Activated gamma-delta T cell (primary cell): Measurements from ENCODE around the gene ASMT.
A peak's percentile ranks its signal among the peaks of the same experiment; 100 is the strongest.
"Not testable (repeated sequence)": the region's sequence is repeated elsewhere in the genome, so short reads cannot be mapped to it uniquely, and the experiment has no call there.

Experiments
- DNase-seq: peaks from one replicate; lab custom pipeline; 2025; lab: John Stamatoyannopoulos, UW

The ASMT gene

DNA sequence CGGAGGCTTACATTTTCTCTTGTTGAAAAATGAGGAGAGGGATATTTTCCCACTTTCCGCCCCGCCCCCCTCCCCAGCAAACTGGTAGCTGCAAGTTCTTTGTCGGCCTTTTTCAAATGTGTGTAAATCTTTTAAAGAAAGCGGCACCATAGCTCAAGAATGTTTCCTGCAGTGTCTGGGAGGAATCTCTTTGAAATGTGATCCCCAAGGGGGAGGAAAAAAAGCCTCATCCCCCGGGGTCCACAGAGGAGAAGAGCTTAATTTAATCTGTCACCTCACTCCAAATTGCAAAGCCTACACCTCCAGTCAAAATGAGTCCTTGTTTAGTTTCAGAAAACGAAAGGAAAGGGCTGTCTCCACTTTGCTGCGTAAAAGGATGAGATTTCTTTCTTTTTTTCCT is 34.8 kb downstream of the ASMT start:
- no peak for DNase-seq

DNA sequence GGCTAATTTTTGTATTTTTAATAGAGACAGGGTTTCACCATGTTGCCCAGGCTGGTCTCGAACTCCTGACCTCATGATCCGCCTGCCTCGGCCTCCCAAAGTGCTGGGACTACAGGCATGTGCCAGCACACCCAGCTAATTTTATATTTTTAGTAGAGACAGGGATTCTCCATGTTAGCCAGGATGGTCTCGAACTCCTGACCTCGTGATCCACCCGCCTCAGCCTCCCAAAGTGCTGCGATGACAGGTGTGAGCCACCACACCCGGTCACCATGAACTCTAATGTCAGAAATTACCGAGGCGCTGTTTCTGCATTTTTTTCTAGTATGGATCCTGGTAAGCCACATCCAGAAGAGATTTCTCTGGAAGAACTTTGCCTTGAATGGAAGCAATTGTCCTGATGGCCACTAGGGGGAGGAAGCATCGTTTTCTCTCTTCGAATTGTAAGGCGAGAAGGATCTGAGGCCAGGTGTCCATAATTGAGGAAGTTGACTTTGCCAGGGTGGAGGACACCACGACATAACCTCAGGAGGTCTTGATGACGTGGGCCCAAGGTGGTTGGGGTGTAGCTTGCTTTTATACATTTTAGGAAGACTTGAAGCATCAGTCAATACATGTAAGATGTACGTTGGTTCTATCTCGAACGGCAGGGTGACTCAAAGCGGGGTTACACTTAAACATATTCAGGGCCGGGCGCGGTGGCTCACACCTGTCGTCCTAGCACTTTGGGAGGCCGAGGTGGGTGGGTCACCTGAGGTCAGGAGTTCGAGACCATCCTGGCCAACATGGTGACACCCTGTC is 37.4 kb downstream of the ASMT start:
- DNase-seq: not testable (repeated sequence)

DNA sequence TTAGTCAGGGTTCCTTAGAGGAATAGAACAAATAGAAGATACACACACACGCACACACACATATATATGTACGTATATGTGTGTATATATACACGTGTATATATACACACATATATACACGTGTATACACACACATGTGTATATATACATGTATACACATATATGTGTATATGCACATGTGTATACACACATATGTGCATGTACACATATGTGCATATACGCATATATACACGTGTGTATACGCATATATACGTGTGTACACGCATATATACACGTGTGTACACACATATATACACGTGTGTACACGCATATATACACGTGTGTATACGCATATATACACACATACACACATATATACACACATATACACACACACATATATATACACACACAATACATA is 41.5 kb downstream of the ASMT start:
- DNase-seq: no peak

- DNase-seq: peak; percentile 67
These were observed 42.7 kb downstream of the ASMT start for GRCh38 chrX:1657367-1658070.

DNA sequence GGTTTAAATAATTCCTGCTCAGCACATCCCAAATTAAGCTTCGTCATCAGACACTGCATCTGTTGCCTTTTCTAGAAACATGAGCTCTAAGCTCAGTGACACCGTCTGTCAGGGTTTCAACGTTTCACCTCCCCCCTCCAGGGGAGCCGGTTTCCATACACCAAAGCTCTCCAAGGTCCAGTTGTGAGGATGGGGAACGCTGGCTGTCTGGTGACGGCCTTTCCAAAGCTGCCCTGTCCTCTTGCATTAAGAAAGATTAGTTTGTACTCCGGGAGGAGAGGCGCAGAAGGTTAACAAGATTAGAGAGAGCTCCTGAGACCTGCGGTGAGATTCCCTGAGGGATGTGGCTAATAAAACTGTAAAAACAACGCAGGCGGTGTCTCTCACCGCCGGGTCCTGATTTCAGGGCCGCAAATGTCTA is 43.2 kb downstream of the ASMT start:
- DNase-seq: no peak

- DNase-seq: peak; percentile 9
These were observed 45.0 kb downstream of the ASMT start for GRCh38 chrX:1659664-1660461.

GRCh38 chrX:1661048-1661921 is 46.4 kb downstream of the ASMT start:
- peak; percentile 48 for DNase-seq

DNA sequence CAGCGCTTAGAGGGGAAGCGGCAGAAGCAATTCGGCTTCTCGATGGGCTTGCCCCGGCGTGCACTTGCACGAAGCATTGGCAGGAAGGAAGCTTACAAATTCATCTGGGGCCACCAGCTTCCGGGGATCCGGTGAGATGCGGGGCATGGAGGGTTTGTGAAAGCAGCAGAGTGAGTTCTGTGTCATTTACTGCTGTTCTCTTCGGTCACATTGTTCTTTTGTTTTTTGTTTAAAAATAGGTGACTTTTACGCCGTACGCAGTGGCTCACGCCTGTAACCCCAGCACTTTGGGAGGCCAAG is 47.0 kb downstream of the ASMT start:
- DNase-seq: no peak

DNA sequence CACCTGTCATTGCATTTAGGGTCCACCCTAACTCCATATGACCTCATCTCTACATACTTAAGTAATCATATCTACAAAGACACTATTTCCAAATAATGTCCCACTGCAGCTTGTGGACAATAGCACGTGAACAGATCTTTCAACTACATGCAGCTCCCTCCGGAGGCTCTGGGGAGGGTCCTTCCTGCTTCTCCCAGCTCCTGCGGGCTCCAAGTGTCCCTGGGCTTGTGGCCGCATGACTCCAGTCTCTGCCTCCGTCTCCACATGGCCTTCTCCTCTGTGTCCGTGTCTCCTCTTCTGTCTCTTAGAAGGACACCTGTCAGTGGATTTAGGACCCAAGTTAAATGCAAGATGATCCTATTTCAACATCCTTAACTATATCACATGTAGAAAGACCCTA is 52.7 kb downstream of the ASMT start:
- no peak for DNase-seq

GRCh38 chrX:1673337-1673736 is 58.5 kb downstream of the ASMT start:
- DNase-seq: no peak

DNA sequence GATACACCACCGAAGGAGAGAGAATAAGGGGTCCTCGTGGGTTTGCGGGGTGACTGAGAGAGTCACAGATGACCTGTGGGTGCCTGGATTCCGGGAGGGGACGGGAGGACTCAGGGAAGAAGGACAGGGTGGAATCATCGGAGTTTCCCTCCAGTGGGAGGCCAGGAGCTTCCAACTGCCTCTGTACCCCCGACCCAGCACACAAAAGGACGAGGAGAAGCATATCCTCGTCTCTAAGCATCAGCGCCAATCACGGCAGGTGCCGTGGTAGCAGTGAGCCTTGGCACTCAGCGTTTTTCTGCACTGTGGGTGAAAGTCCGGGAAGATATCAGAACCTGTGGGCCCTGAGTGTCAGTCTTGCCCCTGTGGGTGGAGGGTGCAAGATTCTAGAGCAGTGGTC is 62.0 kb downstream of the ASMT start:
- DNase-seq: no peak

DNA sequence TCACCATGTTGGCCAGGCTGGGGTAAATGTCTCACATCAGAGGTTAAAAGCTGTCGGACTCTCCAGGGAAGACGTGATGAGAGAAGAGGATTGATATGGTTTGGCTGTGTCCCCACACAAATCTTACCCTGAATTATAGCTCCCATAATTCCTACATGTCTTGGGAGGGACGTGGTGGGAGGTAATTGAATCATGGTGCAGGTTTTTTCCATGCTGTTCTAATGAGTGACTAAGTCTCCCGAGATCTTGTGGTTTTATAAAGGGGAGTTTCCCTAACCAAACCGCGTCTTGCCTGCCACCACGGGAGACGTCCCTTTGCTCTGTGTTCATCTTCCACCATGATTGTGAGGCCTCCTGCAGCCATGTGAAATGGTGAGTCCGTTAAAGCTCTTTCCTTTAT is 64.4 kb downstream of the ASMT start:
- DNase-seq: no peak

GRCh38 chrX:1681439-1681838 is 66.6 kb downstream of the ASMT start:
- no peak for DNase-seq

DNA sequence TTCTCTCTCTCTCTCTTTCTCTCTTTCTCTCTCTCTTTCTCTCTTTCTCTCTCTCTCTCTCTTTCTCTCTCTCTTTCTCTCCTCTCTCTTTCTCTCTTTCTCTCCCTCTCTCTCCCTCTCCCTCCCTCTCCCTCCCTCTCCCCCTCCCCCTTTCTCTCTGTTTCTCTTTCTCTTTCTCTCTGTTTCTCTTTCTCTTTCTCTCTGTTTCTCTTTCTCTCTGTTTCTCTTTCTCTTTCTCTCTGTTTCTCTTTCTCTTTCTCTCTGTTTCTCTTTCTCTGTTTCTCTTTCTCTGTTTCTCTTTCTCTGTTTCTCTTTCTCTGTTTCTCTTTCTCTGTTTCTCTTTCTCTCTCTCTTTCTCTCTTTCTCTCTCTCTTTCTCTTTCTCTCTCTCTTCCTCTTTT is 67.0 kb downstream of the ASMT start:
- not testable (repeated sequence) for DNase-seq

DNA sequence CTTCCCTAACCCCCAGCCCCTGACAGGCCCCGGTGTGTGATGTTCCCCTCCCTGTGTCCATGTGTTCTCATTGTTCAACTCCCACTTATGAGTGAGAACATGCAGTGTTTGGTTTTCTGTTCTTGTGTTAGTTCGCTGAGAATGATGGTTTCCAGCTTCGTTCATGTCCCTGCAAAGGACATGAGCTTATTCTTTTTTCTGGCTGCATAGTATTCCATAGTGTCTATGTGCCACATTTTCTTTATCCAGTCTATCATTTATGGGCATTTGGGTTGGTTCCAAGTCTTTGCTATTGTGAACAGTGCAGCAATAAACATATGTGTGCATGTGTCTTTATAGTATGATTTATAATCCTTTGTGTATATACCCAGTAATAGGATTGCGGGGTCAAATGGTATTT is 67.6 kb downstream of the ASMT start:
- not testable (repeated sequence) for DNase-seq

DNA sequence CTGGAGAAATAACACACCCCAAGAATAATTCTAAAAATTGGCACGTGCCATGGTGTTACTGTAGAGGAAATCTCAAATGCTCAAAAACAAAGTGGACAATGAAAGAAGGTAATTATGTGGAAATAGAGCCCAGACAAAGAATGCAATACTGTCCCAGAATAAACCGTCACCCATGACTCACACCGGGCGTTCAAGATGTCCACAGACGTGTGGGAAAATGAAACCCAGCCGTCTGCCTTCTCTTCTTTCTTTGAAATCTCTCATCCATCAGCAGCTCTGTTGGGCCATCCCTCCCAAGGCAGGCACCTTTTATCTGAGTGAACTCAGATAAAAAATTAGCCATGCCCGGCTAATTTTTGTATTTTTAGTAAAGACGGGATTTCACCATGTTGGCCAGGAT is 70.0 kb downstream of the ASMT start:
- DNase-seq: not testable (repeated sequence)

- not testable (repeated sequence) for DNase-seq
These were observed 70.6 kb downstream of the ASMT start for GRCh38 chrX:1685444-1685880.

DNA sequence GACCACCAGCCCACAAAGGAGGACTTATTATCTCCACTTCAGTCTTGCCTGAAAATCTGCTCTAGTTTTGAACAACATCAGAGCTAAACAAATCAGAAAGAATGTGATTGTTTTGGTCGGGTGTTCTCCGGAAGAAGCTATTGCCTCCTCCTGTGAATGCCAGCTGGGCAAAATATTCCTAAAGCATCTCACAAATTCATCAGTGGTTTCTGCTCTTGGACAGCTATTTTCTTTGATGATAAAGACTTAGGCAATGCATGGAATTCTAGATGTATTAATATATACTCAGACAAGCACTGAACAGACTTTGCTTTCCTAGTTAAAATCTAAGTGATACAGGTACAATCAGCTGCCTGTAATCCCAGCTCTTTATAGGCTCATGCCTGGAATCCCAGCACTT is 71.8 kb downstream of the ASMT start:
- no peak for DNase-seq
